Esophagus (tissue), 2 donors: ENCODE measurements around the gene CASTOR2. TPM values are rescaled to one million over a fixed set of nuclear protein-coding genes. Genes with fewer than 3 reads are reported as not detected.
"Not testable (repeated sequence)": the region's sequence is repeated elsewhere in the genome, so short reads cannot be mapped to it uniquely, and the experiment has no call there.

Experiments used
- H3K27ac ChIP-seq, 2 donors: one replicate each; pipeline ENCODE4 v1.5.1; 2013; ENCODE audit warnings: low read depth in 2 of 2, mild to moderate bottlenecking in 2 of 2, inconsistent platforms in 1 of 2, low read length in 1 of 2, moderate library complexity in 1 of 2
- H3K27me3 ChIP-seq, 2 donors: one replicate each; pipeline ENCODE4 v1.6.1; 2013; ENCODE audit warnings: low read length in 2 of 2, control low read depth in 1 of 2, mild to moderate bottlenecking in 1 of 2; ENCODE audit not compliant: insufficient read depth in 2 of 2, control insufficient read depth in 1 of 2
- H3K36me3 ChIP-seq, 2 donors: one replicate each; pipeline ENCODE4 v1.6.1; 2013; ENCODE audit warnings: low read length in 1 of 2; ENCODE audit not compliant: control insufficient read depth in 2 of 2, insufficient read depth in 2 of 2
- H3K4me1 ChIP-seq, 2 donors: one replicate each; pipeline ENCODE4 v1.6.1; 2013; ENCODE audit warnings: low read length in 1 of 2; ENCODE audit not compliant: control insufficient read depth in 2 of 2, insufficient read depth in 2 of 2
- H3K4me3 ChIP-seq, 2 donors: one replicate each; pipeline ENCODE4 v1.5.1; 2013; ENCODE audit warnings: low read length in 2 of 2, mild to moderate bottlenecking in 2 of 2, low read depth in 1 of 2, moderate library complexity in 1 of 2
- H3K9me3 ChIP-seq, 2 donors: one replicate each; pipeline ENCODE4 v1.6.1; 2013; ENCODE audit warnings: mild to moderate bottlenecking in 2 of 2, low read depth in 1 of 2, low read length in 1 of 2, moderate library complexity in 1 of 2; ENCODE audit not compliant: control insufficient read depth in 2 of 2, insufficient read depth in 1 of 2
- WGBS, 2 donors: extraction: QIAGEN DNeasy Blood & Tissue Kit; methylation state at CpG; one replicate each; pipeline ENCODE4 v1.1.7; 2013; 5-methylcytosine and 5-hydroxymethylcytosine counted together
- polyA plus RNA-seq, 2 donors: library from polyadenylated mRNA; stranded (reverse); fragments of 200-250 nt; gene quantifications; one replicate each; pipeline ENCODE4 v1.2.3, GENCODE V29; 2013
- donor health status: healthy with polysubstance abuse.
- donor health status: Bipolar disorder and iron deficiency.

The CASTOR2 gene
- polyA plus RNA-seq, 2 donors, result 0.91 to 3.3 TPM

GRCh38 chr7:74953774-74954173 lies 10.7 kb upstream of the CASTOR2 start:
- not testable (repeated sequence) for H3K27ac ChIP-seq, H3K27me3 ChIP-seq, H3K4me3 ChIP-seq, H3K36me3 ChIP-seq, H3K9me3 ChIP-seq, H3K4me1 ChIP-seq
- WGBS, 2 donors, result no CpG with 5 or more reads among the region's 8 CpGs

GRCh38 chr7:74958328-74958727 lies 6.2 kb upstream of the CASTOR2 start:
- H3K4me1 ChIP-seq, H3K9me3 ChIP-seq, H3K27ac ChIP-seq, H3K27me3 ChIP-seq, H3K36me3 ChIP-seq, H3K4me3 ChIP-seq: not testable (repeated sequence)
- WGBS, 2 donors, result no CpG with 5 or more reads among the region's 2 CpGs

- H3K9me3 ChIP-seq, H3K36me3 ChIP-seq, H3K4me3 ChIP-seq, H3K4me1 ChIP-seq, H3K27me3 ChIP-seq, H3K27ac ChIP-seq: not testable (repeated sequence)
- WGBS, 2 donors, result 43 to 60% methylated on average over 15 to 22 of the region's 32 CpGs
These were observed 598 bp upstream of the CASTOR2 start for GRCh38 chr7:74963704-74964510.

GRCh38 chr7:74966208-74966854 lies 1.8 kb downstream of the CASTOR2 start:
- H3K27ac ChIP-seq, H3K36me3 ChIP-seq, H3K4me1 ChIP-seq, H3K9me3 ChIP-seq, H3K4me3 ChIP-seq, H3K27me3 ChIP-seq: not testable (repeated sequence)
- no CpG with 5 or more reads among the region's 16 CpGs for WGBS, 2 donors

GRCh38 chr7:74966909-74967308 lies 2.4 kb downstream of the CASTOR2 start:
- no CpG with 5 or more reads among the region's 6 CpGs for WGBS, 2 donors

GRCh38 chr7:74971431-74971830 lies 6.9 kb downstream of the CASTOR2 start:
- WGBS, 2 donors, result no CpG with 5 or more reads among the region's 4 CpGs
- not testable (repeated sequence) for H3K36me3 ChIP-seq, H3K9me3 ChIP-seq, H3K4me1 ChIP-seq, H3K27me3 ChIP-seq, H3K4me3 ChIP-seq, H3K27ac ChIP-seq

More at GRCh38 chr7:74966909-74967308, 2.4 kb downstream of the CASTOR2 start:
- not testable (repeated sequence) for H3K4me1 ChIP-seq, H3K27ac ChIP-seq, H3K27me3 ChIP-seq, H3K4me3 ChIP-seq, H3K9me3 ChIP-seq, H3K36me3 ChIP-seq

GRCh38 chr7:74972377-74972776 lies 7.9 kb downstream of the CASTOR2 start:
- WGBS, 2 donors, result 43 to 57% methylated on average over 4 to 6 of the region's 7 CpGs
- H3K27ac ChIP-seq, H3K4me3 ChIP-seq: not testable (repeated sequence)

GRCh38 chr7:74975959-74976358 lies 11.5 kb downstream of the CASTOR2 start:
- not testable (repeated sequence) for H3K36me3 ChIP-seq, H3K4me3 ChIP-seq, H3K4me1 ChIP-seq, H3K9me3 ChIP-seq, H3K27ac ChIP-seq, H3K27me3 ChIP-seq
- WGBS, 2 donors, result 86 to 93% methylated on average over 3 of the region's 7 CpGs

More at GRCh38 chr7:74972377-74972776, 7.9 kb downstream of the CASTOR2 start:
- not testable (repeated sequence) for H3K27me3 ChIP-seq, H3K4me1 ChIP-seq, H3K36me3 ChIP-seq, H3K9me3 ChIP-seq

GRCh38 chr7:74977523-74977922 lies 13.0 kb downstream of the CASTOR2 start:
- not testable (repeated sequence) for H3K27me3 ChIP-seq, H3K4me1 ChIP-seq, H3K9me3 ChIP-seq, H3K36me3 ChIP-seq, H3K4me3 ChIP-seq, H3K27ac ChIP-seq
- 93 to 98% methylated on average over 3 to 6 of the region's 9 CpGs for WGBS, 2 donors

GRCh38 chr7:74988436-74988835 lies 23.9 kb downstream of the CASTOR2 start:
- H3K4me3 ChIP-seq, H3K4me1 ChIP-seq, H3K36me3 ChIP-seq, H3K9me3 ChIP-seq, H3K27me3 ChIP-seq, H3K27ac ChIP-seq: not testable (repeated sequence)
- 72 to 84% methylated on average over 9 of the region's 9 CpGs for WGBS, 2 donors
